GM20431 (cell line): Measurements from ENCODE around the gene DOK5.

Experiments
- in situ Hi-C: fragments of 300-500 bp; cut with MseI, MboI; formaldehyde crosslinking; loops from one replicate; pipeline ENCODE4 v1.15.0; 2020; ENCODE audit warnings: low sequenced_read_pairs; ENCODE audit not compliant: unreplicated experiment

Gene DOK5

GRCh38 chr20:54506643-54507042 lies 31.2 kb downstream of the DOK5 start:
- in situ Hi-C loops = no loop called here

- in situ Hi-C loops = no loop called here
Observed at GRCh38 chr20:54510541-54511129, 35.2 kb downstream of the DOK5 start.

GRCh38 chr20:54512694-54513093 lies 37.3 kb downstream of the DOK5 start:
- in situ Hi-C loops = no loop called here

GRCh38 chr20:54514028-54514607 lies 38.7 kb downstream of the DOK5 start:
- in situ Hi-C loops = no loop called here

GRCh38 chr20:54515793-54516628 lies 40.6 kb downstream of the DOK5 start:
- in situ Hi-C loops = no loop called here

GRCh38 chr20:54517241-54517975 lies 42.0 kb downstream of the DOK5 start:
- in situ Hi-C loops = no loop called here

- in situ Hi-C loops = no loop called here
Observed at GRCh38 chr20:54524849-54525248, 49.5 kb downstream of the DOK5 start.

GRCh38 chr20:54525916-54526590 lies 50.7 kb downstream of the DOK5 start:
- in situ Hi-C loops = no loop called here

- in situ Hi-C loops = no loop called here
Observed at GRCh38 chr20:54526801-54527200, 51.4 kb downstream of the DOK5 start.

GRCh38 chr20:54532573-54532972 lies 57.2 kb downstream of the DOK5 start:
- in situ Hi-C loops = no loop called here

GRCh38 chr20:54534101-54534500 lies 58.7 kb downstream of the DOK5 start:
- in situ Hi-C loops = no loop called here

- in situ Hi-C loops = no loop called here
Observed at GRCh38 chr20:54535033-54535432, 59.6 kb downstream of the DOK5 start.

GRCh38 chr20:54535746-54536145 lies 60.4 kb downstream of the DOK5 start:
- in situ Hi-C loops = no loop called here

GRCh38 chr20:54539521-54540046 lies 64.2 kb downstream of the DOK5 start:
- in situ Hi-C loops = no loop called here

GRCh38 chr20:54543369-54543768 lies 68.0 kb downstream of the DOK5 start:
- in situ Hi-C loops = no loop called here

GRCh38 chr20:54545676-54546358 lies 70.4 kb downstream of the DOK5 start:
- in situ Hi-C loops = no loop called here

- in situ Hi-C loops = no loop called here
Observed at GRCh38 chr20:54548849-54549248, 73.5 kb downstream of the DOK5 start.

GRCh38 chr20:54549658-54550326 lies 74.4 kb downstream of the DOK5 start:
- in situ Hi-C loops = no loop called here
